Measurements from ENCODE around the gene AQR. TPM values are rescaled to one million over a fixed set of nuclear protein-coding genes. Genes with fewer than 3 reads are reported as not detected.

AQR gene
- total and polyA plus RNA-seq, 2 of the 13 experiments (the other 11 are each of a cell fraction or from before 2014, with no cell fraction given): 18.7 to 31.3 TPM

- H3K36me3 ChIP-seq (replicated peaks in 1 of 2; ENCODE audit: control insufficient read depth in 1 of 2, insufficient read depth in 2 of 2, low read length in 2 of 2): peaks cover 10 to 44% of the 10 kb centered on the region in 2 experiments; a peak in 4 of 5 replicates
- H3K4me3 ChIP-seq (replicated peaks in 1 of 3; ENCODE audit: insufficient read depth in 1 of 3, low read depth in 2 of 3, low read length in 3 of 3): no peak overlapping the region
- ChIA-PET POLR2A (no interaction called here), CTCF (ENCODE audit: low intra/inter-chr PET ratio, low total read pairs) (no interaction called here)
- no peak overlapping the region for H2AFZ ChIP-seq (ENCODE audit: low read length)
- H3K79me2 ChIP-seq (ENCODE audit: insufficient read depth, low read length): no peaks in the 10 kb centered on the region
- no peak for ATAC-seq
- FAIRE-seq: no peak
- no peak overlapping the region for H3K4me2 ChIP-seq (ENCODE audit: low read depth, low read length)
- in situ Hi-C loops (cut with HindIII; ENCODE audit: extremely low pct_ligation_motif_present, low pct_unique_long_range_greater_than_20kb) (no loop called here), intact Hi-C loops (cut with micrococcal nuclease; ENCODE audit: unreplicated experiment) (no loop called here)
- no peak for TF ChIP-seq MYPOP (CRISPR knock-in tag; IDR thresholded peaks at IDR 0.05)
- TF ChIP-seq ZNF3 (CRISPR knock-in tag; IDR thresholded peaks at IDR 0.05): no peak
- no peak for TF ChIP-seq RXRB (CRISPR knock-in tag; IDR thresholded peaks at IDR 0.05; ENCODE audit: borderline replicate concordance)
- TF ChIP-seq CENPX (CRISPR knock-in tag; IDR thresholded peaks at IDR 0.05): no peak
- no peak for TF ChIP-seq ZNF414 (CRISPR knock-in tag; IDR thresholded peaks at IDR 0.05)
- no peak for TF ChIP-seq PREB (CRISPR knock-in tag; IDR thresholded peaks at IDR 0.05)
- no peak for TF ChIP-seq ZBTB46 (CRISPR knock-in tag; IDR thresholded peaks at IDR 0.05; ENCODE audit: borderline replicate concordance)
- TF ChIP-seq ZNF496 (CRISPR knock-in tag; IDR thresholded peaks at IDR 0.05; ENCODE audit: insufficient replicate concordance): no peak
- no peak for TF ChIP-seq RBAK (CRISPR knock-in tag; IDR thresholded peaks at IDR 0.05)
- no peaks in the 10 kb centered on the region for H4K20me1 ChIP-seq (ENCODE audit: insufficient read depth, low read length)
- H3K27me3 ChIP-seq (ENCODE audit: control insufficient read depth in 1 of 2, insufficient read depth in 2 of 2, low read length in 2 of 2): no peaks in the 10 kb centered on the region
- H3K9ac ChIP-seq (ENCODE audit: insufficient read depth, low read depth, low read length): no peak overlapping the region
- H3K9me3 ChIP-seq (ENCODE audit: low read length): peaks cover 12% of the 10 kb centered on the region; the same call in 1 of the 2 replicates
- no peak for DNase-seq (ENCODE audit: low spot score)
- no peak overlapping the region for H3K27ac ChIP-seq (ENCODE audit: extremely low read length, insufficient read depth, low read length)
- BruUV-seq (replicated peaks): no TSS peak
- 97% methylated on average over 5 of the region's 5 CpGs for WGBS (ENCODE audit: low lambda C conversion rate)
- no peaks in the 10 kb centered on the region for H3K4me1 ChIP-seq (ENCODE audit: insufficient read depth, low read length)
Observed at GRCh38 chr15:34896183-34896582, 73.4 kb downstream of the AQR start.
